NCI-H1105 (cell line): ENCODE measurements around the gene SNTG2.
"Not testable (repeated sequence)": the region's sequence is repeated elsewhere in the genome, so short reads cannot be mapped to it uniquely, and the experiment has no call there.

Experiments
- DNase-seq: peaks from one replicate; lab custom pipeline; 2025; lab: John Stamatoyannopoulos, UW

The SNTG2 gene

GRCh38 chr2:1377473-1377872, 426.8 kb downstream of the SNTG2 start:
- no peak for DNase-seq

DNA sequence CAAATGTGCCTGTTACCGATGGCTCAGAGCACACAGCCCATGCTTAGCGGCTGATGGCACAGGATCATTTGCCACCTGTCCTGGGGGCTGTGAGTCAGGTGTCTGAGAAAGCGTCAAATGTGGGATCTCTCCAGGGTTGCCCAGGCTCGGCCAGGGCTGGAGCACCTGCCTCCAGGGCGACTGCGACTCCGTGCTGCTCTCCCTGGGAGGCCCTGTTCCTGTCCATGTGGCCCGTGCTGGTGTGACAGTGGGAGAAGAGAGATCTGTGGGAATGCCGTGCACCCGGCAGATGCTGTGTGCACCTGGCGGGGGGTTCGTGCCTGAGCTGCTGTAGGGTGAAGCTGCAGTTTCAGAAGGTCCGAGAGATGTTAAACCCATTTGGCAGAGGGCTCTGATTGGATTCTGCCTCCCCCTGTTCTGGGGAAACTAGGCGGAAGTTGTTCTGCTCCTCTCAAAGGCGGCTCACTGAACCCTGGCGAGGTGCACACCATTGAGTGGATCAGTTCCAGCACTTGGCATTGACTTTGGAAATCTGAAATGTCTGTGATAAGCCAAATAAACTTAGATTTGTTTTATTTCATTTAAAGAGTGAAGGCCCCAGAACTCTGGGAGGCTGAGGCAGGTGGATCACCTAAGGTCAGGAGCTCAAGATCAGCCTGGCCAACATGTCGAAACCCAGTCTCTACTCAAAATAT, 428.0 kb downstream of the SNTG2 start:
- no peak for DNase-seq

- DNase-seq = no peak
These were observed 431.0 kb downstream of the SNTG2 start for GRCh38 chr2:1381644-1382043.

DNA sequence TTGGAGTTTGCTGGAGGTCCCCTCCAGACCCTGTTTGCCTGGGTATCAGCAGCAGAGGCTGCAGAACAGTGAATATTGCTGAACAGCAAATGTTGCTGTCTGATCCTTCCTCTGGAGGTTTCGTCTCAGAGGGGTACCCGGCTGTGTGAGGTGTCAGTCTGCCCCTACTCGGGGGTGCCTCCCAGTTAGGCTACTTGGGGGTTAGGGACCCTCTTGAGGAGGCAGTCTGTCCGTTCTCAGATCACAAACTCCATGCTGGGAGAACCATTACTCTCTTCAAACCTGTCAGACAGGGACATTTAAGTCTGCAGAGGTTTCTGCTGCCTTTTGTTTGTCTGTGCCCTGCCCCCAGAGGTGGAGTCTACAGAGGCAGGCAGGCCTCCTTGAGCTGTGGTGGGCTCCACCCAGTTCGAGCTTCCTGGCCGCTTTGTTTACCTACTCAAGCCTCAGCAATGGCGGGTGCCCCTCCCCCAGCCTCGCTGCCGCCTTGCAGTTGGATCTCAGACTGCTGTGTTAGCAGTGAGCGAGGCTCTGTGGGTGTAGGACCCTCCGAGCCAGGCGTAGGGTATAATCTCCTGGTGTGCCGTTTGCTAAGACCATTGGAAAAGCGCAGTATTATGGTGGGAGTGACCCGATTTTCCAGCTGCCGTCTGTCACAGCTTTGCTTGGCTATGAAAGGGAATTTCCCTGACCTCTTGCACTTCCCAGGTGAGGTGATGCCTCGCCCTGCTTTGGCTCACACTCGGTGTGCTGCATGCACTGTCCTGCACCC, 437.5 kb downstream of the SNTG2 start:
- DNase-seq = not testable (repeated sequence)

DNA sequence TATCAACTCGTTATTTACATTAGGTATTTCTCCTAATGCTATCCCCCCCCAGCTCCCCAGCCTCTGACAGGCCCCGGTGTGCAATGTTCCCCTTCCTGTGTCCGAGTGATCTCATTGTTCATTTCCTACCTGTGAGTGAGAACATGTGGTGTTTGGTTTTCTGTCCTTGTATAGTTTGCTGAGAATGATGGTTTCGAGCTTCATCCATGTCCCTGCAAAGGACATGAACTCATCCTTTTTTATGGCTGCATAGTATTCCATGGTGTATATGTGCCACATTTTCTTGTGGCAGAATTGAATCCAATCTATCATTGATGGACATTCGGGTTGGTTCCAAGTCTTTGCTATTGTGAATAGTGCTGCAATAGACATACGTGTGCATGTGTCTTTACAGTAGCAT, 439.5 kb downstream of the SNTG2 start:
- DNase-seq = not testable (repeated sequence)

DNA sequence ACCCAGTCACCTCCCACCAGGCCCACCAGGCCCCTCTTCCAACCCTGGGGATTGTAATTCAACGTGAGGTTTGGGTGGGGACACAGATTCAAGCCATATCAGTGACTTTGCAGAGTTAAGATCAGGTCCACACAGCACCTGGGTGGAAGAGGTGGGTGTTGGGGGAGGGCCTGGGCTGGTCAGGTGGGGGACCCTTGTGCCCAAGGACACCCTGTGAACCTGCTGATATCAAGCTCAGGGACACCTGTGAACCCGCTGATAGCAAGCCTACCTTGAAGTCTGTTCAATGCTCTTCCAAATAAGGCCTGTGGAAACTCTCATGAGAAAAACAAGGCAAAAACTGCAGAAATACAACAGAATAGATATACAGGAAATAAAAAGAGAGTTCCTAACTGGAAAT, 442.7 kb downstream of the SNTG2 start:
- DNase-seq = no peak

GRCh38 chr2:1394709-1395408, 444.2 kb downstream of the SNTG2 start:
- no peak for DNase-seq

- no peak for DNase-seq
These were observed 446.7 kb downstream of the SNTG2 start for GRCh38 chr2:1397350-1397749.

GRCh38 chr2:1398191-1398590, 447.5 kb downstream of the SNTG2 start:
- no peak for DNase-seq

DNA sequence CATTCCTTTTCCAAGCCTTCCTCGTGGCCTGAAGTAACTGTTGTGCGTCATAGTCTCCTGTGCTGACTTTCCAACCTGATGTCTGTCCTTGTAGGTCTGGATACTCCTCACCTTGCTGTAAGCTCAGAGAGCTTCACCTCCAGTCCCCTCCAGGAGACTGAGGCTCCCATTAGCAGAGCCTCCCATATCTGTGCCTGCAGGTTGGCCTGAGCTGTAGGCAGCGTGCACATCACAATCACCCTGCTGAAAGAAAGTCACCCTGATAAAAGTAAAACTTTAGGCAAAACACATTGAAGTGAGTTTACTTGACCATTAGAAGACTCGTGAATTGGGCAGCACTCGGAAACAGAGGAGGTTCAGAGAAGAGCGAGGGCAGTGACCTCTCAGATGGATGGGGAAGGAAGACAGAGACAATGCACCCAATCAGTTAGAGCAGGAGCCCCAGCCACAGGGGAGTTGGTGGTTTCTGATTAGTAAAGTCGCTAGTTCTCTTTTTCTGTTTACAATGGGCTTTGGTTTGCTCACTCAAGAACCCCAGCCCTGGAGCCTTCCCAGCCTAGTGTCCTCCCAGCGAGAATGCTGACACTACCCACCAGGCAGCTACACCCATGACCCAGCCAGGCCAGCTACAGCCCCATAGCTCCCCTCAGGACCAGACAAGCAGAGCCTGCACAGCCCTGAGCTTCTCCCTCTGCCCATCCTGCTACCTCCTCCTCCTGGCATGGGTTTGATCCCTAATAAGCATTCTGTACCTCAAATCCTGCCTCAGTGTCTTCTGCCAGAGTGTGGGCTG, 450.5 kb downstream of the SNTG2 start:
- DNase-seq = no peak

- no peak for DNase-seq
These were observed 451.4 kb downstream of the SNTG2 start for GRCh38 chr2:1402064-1402463.

GRCh38 chr2:1403565-1403964, 452.9 kb downstream of the SNTG2 start:
- no peak for DNase-seq

GRCh38 chr2:1405124-1405523, 454.5 kb downstream of the SNTG2 start:
- DNase-seq = no peak

- no peak for DNase-seq
These were observed 455.3 kb downstream of the SNTG2 start for GRCh38 chr2:1405967-1406366.

- no peak for DNase-seq
These were observed 455.8 kb downstream of the SNTG2 start for GRCh38 chr2:1406434-1406833.

DNA sequence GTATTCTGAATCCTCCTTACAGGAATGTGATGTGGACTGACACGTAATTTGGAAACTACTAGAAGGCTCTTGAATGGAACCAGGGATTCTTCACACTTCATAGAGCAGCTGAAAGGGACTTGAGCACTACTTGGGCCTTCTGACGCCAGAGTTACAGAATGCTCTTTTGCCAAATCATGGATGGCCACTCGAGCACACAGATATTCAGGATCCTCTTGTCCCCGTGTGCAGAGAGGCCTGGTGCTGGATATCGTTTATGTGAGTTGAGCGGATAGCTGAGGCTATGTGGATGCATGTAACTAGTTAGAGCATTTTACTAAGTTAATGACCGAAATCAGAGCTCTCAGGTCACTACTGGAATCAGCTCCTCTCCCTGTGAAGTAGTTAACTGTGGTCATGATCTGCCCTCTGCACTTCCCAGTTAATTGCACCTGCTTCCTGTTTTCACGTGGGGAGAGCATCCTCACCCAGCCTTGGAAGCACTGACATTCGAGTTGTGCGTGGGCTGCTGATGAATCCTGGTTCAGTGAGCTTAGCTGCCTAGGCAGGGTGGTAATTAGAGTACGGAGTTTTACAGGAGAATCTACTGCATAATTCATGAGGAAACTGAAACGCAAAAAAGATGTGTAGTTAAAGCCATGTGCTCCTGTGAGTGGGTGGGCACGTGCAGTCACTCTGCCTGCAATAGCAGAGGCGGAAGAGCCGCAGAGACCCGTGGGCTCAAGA, 457.5 kb downstream of the SNTG2 start:
- no peak for DNase-seq

GRCh38 chr2:1413156-1413710, 462.6 kb downstream of the SNTG2 start, which contains the start of gene TPO:
Gene TPO (plus strand): TSS chr2:1413463. CDS start chr2:1414409, 946 bp downstream.
- DNase-seq = no peak

- DNase-seq = no peak
These were observed 463.5 kb downstream of the SNTG2 start for GRCh38 chr2:1414121-1414520.

- not testable (repeated sequence) for DNase-seq
These were observed 464.3 kb downstream of the SNTG2 start for GRCh38 chr2:1414901-1415300.

DNA sequence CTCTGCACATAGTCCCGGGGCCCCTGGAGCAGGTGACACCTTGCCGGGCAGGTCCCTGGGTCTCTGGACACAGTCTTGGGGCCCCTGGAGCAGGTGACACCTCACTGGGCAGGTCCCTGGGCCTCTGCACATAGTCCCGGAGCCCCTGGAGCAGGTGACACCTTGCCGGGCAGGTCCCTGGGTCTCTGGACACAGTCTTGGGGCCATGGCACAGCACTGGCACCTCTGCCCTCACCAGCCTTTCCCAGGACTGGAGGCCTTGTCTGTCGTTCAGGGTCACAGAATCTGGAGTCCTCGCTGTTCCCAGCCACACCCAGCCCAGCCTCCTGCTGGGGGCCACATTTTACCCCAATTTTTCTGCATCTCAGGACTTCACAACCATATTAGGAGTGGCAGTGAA, 464.9 kb downstream of the SNTG2 start:
- DNase-seq = no peak
